Measurements from ENCODE around the gene TFDP2.

DNA sequence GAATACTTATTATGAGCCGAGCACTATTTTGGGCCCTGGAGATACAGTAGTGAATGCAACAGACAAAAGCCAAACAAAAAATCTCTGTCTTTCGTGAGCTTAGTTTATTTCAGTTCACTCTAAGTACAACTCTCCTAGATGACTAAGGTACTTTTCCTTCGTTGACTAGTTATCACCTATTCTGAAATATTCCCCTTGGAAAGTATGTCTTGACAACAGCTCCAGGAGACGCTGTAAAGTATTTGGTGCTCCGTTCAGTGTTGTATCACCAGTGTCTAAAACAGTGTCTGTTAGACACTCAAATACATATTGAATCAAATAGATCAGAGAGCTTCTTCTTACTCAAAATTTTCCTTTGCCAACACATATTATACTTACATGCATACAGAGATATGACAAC lies 119.6 kb downstream of the TFDP2 start:
- TF ChIP-seq EZH2 (IDR thresholded peaks at IDR 0.05; ENCODE audit: borderline replicate concordance, low read depth, low read length): no peak
- TF ChIP-seq, protein P1, sequence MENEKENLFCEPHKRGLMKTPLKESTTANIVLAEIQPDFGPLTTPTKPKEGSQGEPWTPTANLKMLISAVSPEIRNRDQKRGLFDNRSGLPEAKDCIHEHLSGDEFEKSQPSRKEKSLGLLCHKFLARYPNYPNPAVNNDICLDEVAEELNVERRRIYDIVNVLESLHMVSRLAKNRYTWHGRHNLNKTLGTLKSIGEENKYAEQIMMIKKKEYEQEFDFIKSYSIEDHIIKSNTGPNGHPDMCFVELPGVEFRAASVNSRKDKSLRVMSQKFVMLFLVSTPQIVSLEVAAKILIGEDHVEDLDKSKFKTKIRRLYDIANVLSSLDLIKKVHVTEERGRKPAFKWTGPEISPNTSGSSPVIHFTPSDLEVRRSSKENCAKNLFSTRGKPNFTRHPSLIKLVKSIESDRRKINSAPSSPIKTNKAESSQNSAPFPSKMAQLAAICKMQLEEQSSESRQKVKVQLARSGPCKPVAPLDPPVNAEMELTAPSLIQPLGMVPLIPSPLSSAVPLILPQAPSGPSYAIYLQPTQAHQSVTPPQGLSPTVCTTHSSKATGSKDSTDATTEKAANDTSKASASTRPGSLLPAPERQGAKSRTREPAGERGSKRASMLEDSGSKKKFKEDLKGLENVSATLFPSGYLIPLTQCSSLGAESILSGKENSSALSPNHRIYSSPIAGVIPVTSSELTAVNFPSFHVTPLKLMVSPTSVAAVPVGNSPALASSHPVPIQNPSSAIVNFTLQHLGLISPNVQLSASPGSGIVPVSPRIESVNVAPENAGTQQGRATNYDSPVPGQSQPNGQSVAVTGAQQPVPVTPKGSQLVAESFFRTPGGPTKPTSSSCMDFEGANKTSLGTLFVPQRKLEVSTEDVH (IDR thresholded peaks at IDR 0.05; ENCODE audit: low read depth, partially characterized antibody): no peak
- TF ChIP-seq ZNF274 (IDR thresholded peaks at IDR 0.05; ENCODE audit: borderline replicate concordance, low read depth, low read length): no peak
- no peak for TF ChIP-seq RAD21 (CRISPR knock-in tag; conservative IDR thresholded peaks at IDR 0.05 in 1 of 2, IDR thresholded peaks at IDR 0.05 in 1 of 2)
- TF ChIP-seq USF1 (CRISPR knock-in tag; IDR thresholded peaks at IDR 0.05): no peak
- TF ChIP-seq SP1 (CRISPR knock-in tag; IDR thresholded peaks at IDR 0.05): no peak
- TF ChIP-seq ZBTB26 (CRISPR knock-in tag; IDR thresholded peaks at IDR 0.05): no peak
- no peak for TF ChIP-seq SMARCA5 (IDR thresholded peaks at IDR 0.05)
- TF ChIP-seq CTBP1 (IDR thresholded peaks at IDR 0.05; ENCODE audit: borderline replicate concordance): no peak
- TF ChIP-seq CTCF (IDR thresholded peaks at IDR 0.05 in 2 of 3, conservative IDR thresholded peaks at IDR 0.05 in 1 of 3; ENCODE audit: insufficient read depth in 2 of 3, low read depth in 1 of 3, low read length in 3 of 3): no peak
- no peak for TF ChIP-seq MXI1 (IDR thresholded peaks at IDR 0.05; ENCODE audit: low read depth, low read length)
- no peak for TF ChIP-seq ZNF165 (CRISPR knock-in tag; IDR thresholded peaks at IDR 0.05; ENCODE audit: borderline replicate concordance)

All from K562 (cell line).